ENCODE data around the gene GCNT1. TPM values are rescaled to one million over a fixed set of nuclear protein-coding genes. Genes with fewer than 3 reads are reported as not detected.
"Not testable (repeated sequence)": the region's sequence is repeated elsewhere in the genome, so short reads cannot be mapped to it uniquely, and the experiment has no call there.

The GCNT1 gene
- total and polyA plus RNA-seq, 2 of the 4 experiments (the other 2 are of a cell fraction) = 12.5 to 46.6 TPM

GRCh38 chr9:76532877-76533276 lies 73.9 kb downstream of the GCNT1 start:
- POLR2A ChIA-PET (ENCODE audit: unreplicated experiment); intact Hi-C loops (cut with micrococcal nuclease); H2BK15ac ChIP-seq (ENCODE audit: low read depth, low read length); H3K56ac ChIP-seq (ENCODE audit: extremely low read depth, insufficient read depth, low read length); H2AK5ac ChIP-seq (ENCODE audit: low read depth, low read length); H3K9ac ChIP-seq (ENCODE audit: low read depth, low read length); ATAC-seq (ENCODE audit: low read depth); H3K23ac ChIP-seq (ENCODE audit: low read depth, low read length); H2BK5ac ChIP-seq (ENCODE audit: low read depth, low read length, poor library complexity, severe bottlenecking); in situ Hi-C loops (cut with MboI; ENCODE audit: low sequenced_read_pairs); H2AK9ac ChIP-seq (replicated peaks; ENCODE audit: low read depth, low read length, poor library complexity); H3K14ac ChIP-seq (replicated peaks; ENCODE audit: low read depth, low read length); DNase-seq; H3K79me1 ChIP-seq (ENCODE audit: low read depth in 1 of 2, low read length in 2 of 2); H3K27me3 ChIP-seq (ENCODE audit: control insufficient read depth, insufficient read depth, low read length); H4K8ac ChIP-seq (ENCODE audit: low read depth in 2 of 2, low read length in 2 of 2); H3K9me1 ChIP-seq (ENCODE audit: insufficient read depth, low read length); H3K36me3 ChIP-seq (ENCODE audit: control insufficient read depth, insufficient read depth, low read length); H2BK20ac ChIP-seq (ENCODE audit: low read depth, low read length); H3K4me1 ChIP-seq (ENCODE audit: control insufficient read depth, insufficient read depth, low read length); H3K4ac ChIP-seq (ENCODE audit: low read depth, low read length); H4K91ac ChIP-seq (ENCODE audit: insufficient read depth, low read depth, low read length); H3K27ac ChIP-seq (ENCODE audit: insufficient read depth, low read length); H3K9me3 ChIP-seq (ENCODE audit: control insufficient read depth, insufficient read depth, low read length); BruUV-seq (replicated peaks); dilution Hi-C loops (cut with HindIII; ENCODE audit: low sequenced_read_pairs, unreplicated experiment); H3K18ac ChIP-seq (ENCODE audit: low read depth, low read length); H3K4me3 ChIP-seq (ENCODE audit: insufficient read depth, low read depth, low read length); H2BK120ac ChIP-seq (ENCODE audit: low read depth, low read length); H4K20me1 ChIP-seq (ENCODE audit: insufficient read depth, low read length); H3K4me2 ChIP-seq (ENCODE audit: low read depth, low read length); H4K5ac ChIP-seq (ENCODE audit: low read depth, low read length): not testable (repeated sequence)
- WGBS, 2 experiments (ENCODE audit: extremely low coverage in 2 of 2, insufficient read length in 1 of 2) = 100% methylated on average over 2 of the region's 4 CpGs; no CpG with 5 or more reads in 1 of the 2 experiments
- peak overlapping the region; percentile 47 for H2AFZ ChIP-seq (replicated peaks; ENCODE audit: low read length, poor library complexity)
- CTCF ChIA-PET = interaction anchor here (0.6 to 1.2 kb wide), 3 partner anchors 11 to 125 kb away, joined by 3 to 5 read pairs (median 3); no protein-coding TSS in a partner anchor
